ENCODE measurements around the gene IL36B.

IL36B gene

DNA sequence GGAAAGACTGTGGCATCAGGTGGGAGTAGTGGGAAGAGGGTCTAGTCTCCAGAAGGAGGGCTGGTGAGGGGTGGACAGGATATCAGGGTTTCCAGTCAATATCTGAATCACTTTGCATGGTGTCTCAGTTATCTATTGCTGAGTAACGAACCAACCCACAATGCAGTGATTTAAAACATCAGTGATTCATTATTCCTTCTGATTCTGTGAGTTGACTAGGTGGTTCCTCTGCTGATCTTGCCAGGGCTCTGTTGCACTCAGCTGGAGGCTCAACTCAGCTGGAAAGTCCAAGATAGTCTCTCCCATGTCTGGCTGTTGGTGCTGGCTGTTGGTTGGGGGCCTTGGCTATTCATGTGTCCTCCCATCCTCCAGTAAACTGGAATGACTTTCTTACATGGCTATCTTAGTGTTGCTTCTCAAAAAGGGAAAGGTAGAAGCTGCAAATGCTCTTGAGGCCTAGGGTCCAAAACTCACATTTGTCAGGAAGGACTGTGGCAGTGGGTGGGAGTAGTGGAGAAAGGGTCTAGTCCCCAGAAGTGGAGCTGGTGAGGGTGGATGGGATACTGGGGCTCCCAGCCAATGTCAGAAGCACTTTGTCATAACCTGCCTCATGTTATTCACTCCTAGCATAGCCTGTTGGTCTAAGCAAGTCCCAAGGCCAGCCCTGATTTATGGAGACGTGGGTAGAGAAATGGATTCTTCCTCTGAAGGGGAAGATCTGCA, 29.0 kb upstream of the IL36B start:
- Mint-ChIP-seq H3K9me3 (no peaks in the 10 kb centered on the region), H3K27ac (no peak overlapping the region), H3K4me1 (peaks cover 6% of the 10 kb centered on the region), H3K27me3 (peaks cover 35% of the 10 kb centered on the region), H3K4me3 (no peak overlapping the region), H3K36me3 (no peaks in the 10 kb centered on the region)
- ATAC-seq: no peak

DNA sequence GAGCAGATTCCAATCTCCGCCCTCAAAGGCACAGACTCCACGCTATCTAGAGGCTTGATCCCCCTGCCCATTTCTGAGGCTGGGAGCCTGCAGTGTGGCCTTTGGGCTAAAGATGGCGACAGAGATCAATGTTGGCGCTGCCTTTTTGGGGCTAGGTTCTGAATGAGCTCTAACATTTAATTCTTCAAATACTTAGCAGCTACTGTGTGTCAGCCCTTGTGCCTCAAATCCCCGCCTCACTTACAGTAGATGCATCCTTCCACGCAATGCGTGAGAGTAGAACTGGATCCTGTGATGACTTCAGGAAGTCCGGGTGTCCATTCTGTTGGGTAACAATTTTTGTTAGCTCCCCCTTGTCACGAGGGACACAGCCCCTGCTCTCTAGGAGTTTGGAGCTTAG, 27.5 kb upstream of the IL36B start:
- H3K4me3 Mint-ChIP-seq: no peak overlapping the region
- H3K27ac Mint-ChIP-seq: no peak overlapping the region
- H3K9me3 Mint-ChIP-seq: no peaks in the 10 kb centered on the region
- H3K27me3 Mint-ChIP-seq: peaks cover 33% of the 10 kb centered on the region
- no peaks in the 10 kb centered on the region for H3K36me3 Mint-ChIP-seq
- peaks cover 6% of the 10 kb centered on the region for H3K4me1 Mint-ChIP-seq
- ATAC-seq: peak; percentile 61

DNA sequence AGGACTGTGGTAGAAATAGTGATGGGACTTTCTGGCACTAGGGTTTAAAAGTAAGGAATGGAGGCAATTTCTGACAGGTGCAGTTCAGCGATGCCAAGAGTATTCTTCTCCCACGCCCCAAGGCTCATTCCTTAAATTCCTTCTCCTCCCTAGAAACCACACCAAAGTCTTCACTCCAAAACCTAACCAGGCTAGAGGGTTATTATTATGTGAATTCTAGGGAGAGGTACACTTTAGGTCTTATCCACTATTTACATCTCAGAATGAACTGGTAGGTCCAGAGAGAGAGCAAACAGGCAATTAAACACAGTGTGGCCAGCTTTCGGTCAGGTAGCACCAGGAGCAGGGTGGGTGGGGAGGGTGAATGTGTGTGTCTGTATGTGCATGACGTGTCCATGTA, 26.5 kb upstream of the IL36B start:
- ATAC-seq: no peak
- Mint-ChIP-seq H3K27me3 (peaks cover 38% of the 10 kb centered on the region), H3K4me1 (peaks cover 6% of the 10 kb centered on the region), H3K9me3 (no peaks in the 10 kb centered on the region), H3K36me3 (no peaks in the 10 kb centered on the region), H3K27ac (no peak overlapping the region), H3K4me3 (no peak overlapping the region)

DNA sequence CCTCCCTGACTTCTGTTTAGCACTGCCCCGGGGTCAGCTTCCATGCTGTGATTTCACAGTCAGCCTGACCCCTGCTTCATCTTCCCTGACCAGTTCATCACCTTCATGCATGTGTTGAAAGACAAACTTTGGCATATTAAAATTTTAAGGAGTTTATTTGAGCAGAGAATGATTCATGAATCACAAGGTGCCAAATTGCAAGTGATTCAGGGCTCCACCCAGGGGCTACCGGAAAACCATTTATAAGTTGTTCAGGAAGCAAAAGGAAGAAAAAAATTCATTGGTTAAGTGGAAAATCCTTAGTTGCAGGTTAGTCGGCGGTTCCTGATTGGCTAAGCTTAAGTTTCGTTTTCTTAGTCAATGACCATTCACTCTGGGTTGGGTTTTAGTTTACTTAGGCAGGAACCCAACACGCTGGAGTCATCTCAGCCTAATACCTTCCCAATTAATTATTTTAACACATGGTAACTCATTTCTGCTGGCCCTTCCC, 25.7 kb upstream of the IL36B start:
- Mint-ChIP-seq H3K4me3 (no peak overlapping the region), H3K27me3 (peaks cover 40% of the 10 kb centered on the region), H3K36me3 (no peaks in the 10 kb centered on the region), H3K9me3 (no peaks in the 10 kb centered on the region), H3K4me1 (peaks cover 4% of the 10 kb centered on the region), H3K27ac (no peak overlapping the region)
- no peak for ATAC-seq

DNA sequence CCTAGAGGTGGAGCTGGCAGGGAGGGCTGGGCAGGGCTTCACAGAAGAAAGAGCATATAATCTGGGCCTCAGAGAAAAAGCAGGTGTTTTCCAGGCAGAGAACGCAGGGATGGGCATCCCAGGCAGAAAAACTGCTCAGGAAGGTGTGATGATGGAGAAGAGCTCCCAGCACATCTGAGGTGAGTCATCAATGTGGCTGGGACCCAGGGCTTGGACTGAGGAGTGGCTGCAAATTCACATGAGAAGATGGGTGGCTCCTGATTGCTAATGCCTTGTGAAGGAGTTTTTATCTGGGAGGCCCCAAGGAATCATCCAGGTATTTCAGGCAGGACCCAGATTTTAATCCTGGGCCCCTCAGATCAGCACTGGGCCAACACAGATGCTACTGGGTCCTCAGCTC, 25.3 kb upstream of the IL36B start:
- Mint-ChIP-seq H3K27ac (no peak overlapping the region), H3K27me3 (peaks cover 40% of the 10 kb centered on the region), H3K4me3 (no peak overlapping the region), H3K36me3 (no peaks in the 10 kb centered on the region), H3K4me1 (no peaks in the 10 kb centered on the region), H3K9me3 (no peaks in the 10 kb centered on the region)
- no peak for ATAC-seq

DNA sequence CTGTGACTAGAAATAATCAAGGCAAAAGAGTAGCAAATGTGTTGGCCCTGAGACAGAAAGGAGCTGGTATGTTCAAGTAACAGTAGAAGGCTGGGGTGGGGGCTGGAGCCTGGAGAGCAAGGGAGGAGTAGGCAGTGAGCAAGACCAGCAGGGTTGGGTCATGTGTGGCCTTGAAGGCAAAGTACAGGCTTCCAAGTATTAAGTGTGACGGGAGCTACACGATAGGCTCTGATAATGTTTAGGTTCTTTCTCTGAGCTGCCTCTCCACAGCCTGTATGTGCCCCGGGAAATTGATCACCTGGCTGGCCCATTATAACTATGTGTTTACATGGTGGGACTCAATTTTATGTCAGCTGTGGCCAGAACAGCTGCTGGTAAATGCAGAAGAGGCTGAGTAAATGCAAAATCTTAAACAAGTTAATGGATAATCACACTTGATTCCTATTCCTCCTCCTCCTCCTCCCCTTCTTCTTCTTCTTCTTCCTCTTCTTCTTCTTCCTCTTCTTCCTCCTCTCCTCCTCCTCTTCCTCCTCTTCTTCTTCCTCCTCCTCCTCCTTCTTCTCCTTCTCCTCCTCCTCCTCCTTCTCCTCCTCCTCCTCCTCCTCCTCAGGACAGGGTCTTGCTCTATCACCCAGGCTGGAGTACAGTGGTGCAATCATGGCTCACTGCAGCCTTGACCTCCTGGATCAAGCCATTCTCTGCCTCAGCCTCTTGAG, 24.4 kb upstream of the IL36B start:
- ATAC-seq: no peak
- peaks cover 40% of the 10 kb centered on the region for H3K27me3 Mint-ChIP-seq
- H3K9me3 Mint-ChIP-seq: no peaks in the 10 kb centered on the region
- no peaks in the 10 kb centered on the region for H3K36me3 Mint-ChIP-seq
- no peak overlapping the region for H3K27ac Mint-ChIP-seq
- no peaks in the 10 kb centered on the region for H3K4me1 Mint-ChIP-seq
- H3K4me3 Mint-ChIP-seq: no peak overlapping the region

DNA sequence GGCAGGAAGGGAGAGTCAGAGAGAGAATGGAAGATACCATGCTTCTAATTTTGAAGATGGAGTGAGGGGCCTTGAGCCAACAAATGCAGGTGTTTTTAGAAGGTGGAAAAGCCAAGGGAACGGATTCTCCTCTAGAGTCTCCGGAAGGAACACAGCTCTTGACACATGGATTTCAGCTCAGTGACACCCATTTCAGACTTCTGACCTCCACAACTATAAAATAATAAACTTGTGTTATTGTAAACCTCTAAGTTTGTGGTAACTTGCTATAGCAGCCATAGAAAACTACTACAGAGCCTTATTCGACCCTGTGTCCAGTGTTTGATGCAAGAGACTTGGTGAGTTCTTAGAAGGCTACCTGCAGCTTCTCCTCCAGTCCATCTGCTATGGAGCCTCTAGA, 22.9 kb upstream of the IL36B start:
- Mint-ChIP-seq H3K9me3 (no peaks in the 10 kb centered on the region), H3K27me3 (peaks cover 32% of the 10 kb centered on the region), H3K4me3 (no peak overlapping the region), H3K4me1 (no peaks in the 10 kb centered on the region), H3K27ac (no peak overlapping the region), H3K36me3 (no peaks in the 10 kb centered on the region)
- ATAC-seq: no peak

DNA sequence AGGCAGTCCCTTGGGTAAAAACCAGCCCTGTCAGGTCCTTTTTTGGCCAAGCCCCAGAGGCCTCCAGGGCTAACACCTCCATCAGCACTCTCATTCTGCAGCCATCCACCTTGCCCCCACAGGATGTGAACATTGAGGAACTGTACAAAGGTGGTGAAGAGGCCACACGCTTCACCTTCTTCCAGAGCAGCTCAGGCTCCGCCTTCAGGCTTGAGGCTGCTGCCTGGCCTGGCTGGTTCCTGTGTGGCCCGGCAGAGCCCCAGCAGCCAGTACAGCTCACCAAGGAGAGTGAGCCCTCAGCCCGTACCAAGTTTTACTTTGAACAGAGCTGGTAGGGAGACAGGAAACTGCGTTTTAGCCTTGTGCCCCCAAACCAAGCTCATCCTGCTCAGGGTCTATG, 22.4 kb upstream of the IL36B start:
- no peak overlapping the region for H3K27ac Mint-ChIP-seq
- H3K4me3 Mint-ChIP-seq: no peak overlapping the region
- peaks cover 33% of the 10 kb centered on the region for H3K27me3 Mint-ChIP-seq
- no peaks in the 10 kb centered on the region for H3K9me3 Mint-ChIP-seq
- H3K4me1 Mint-ChIP-seq: no peaks in the 10 kb centered on the region
- no peak for ATAC-seq
- H3K36me3 Mint-ChIP-seq: no peaks in the 10 kb centered on the region

DNA sequence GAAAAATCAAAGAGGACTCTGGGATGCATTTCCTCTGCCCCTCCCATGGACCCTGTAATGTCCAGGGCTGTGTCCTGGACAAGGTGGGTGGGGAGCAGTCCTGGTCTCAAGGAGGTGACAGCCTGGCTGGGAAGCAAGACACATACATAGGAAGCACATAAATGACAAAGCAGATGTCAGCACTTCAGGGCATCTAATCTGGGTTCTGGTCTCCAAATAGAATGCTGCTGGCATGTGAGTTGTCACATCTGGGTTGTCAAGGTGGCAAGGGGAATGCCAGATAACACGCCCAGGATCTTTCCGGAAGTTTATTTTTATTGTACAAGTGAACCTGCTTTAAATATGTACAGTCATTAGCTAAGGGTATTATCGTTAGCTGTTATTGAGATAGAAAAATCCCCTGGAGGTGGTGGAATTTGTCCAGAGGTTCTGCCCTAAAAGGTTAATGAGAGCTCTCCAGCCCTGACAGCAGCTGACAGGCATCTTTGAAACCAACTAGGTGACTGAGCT, 20.7 kb upstream of the IL36B start:
- no peaks in the 10 kb centered on the region for H3K9me3 Mint-ChIP-seq
- ATAC-seq: no peak
- no peak overlapping the region for H3K4me3 Mint-ChIP-seq
- H3K36me3 Mint-ChIP-seq: no peaks in the 10 kb centered on the region
- H3K27me3 Mint-ChIP-seq: peaks cover 45% of the 10 kb centered on the region
- H3K4me1 Mint-ChIP-seq: no peaks in the 10 kb centered on the region
- no peak overlapping the region for H3K27ac Mint-ChIP-seq

DNA sequence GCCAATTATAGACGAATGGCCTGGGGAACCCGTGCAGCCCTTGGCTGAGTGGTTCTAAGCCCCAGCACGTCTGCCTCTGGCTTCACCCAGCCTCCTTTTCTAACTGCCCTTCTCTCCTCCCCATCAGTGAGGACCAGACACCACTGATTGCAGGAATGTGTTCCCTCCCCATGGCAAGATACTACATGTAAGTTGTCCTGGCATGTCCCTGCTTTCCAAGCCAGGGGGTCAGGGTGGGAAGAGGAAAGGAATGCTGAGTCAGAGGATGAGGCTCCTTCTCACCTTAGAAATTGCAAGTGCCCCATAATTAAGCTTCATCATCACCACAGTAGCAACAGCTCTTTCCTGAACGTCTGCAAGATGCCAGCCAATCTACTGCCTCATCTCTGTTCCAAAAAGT, 19.9 kb upstream of the IL36B start:
- no peak for ATAC-seq
- Mint-ChIP-seq H3K27me3 (peaks cover 49% of the 10 kb centered on the region), H3K4me1 (no peaks in the 10 kb centered on the region), H3K9me3 (no peaks in the 10 kb centered on the region), H3K27ac (no peak overlapping the region), H3K36me3 (no peaks in the 10 kb centered on the region), H3K4me3 (no peak overlapping the region)

DNA sequence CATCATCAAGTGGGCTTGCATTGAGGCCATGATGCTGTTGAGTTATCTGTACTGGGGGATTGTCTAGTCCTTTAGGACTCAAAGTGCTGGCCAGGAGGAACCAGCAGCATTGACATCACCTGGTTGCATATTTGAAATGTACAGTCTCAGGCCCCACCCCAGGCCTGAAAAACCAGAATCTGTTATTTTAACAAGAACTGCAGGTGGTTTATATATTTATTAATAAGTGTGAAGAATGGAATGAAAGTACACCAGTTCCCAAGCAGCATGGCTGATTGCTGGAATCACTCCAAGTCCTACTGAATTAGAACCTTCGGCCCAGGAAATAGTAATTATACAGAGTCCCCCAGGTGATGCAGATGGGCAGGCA, 17.9 kb upstream of the IL36B start:
- H3K27ac Mint-ChIP-seq: no peak overlapping the region
- no peaks in the 10 kb centered on the region for H3K36me3 Mint-ChIP-seq
- H3K27me3 Mint-ChIP-seq: peaks cover 48% of the 10 kb centered on the region
- H3K4me3 Mint-ChIP-seq: no peak overlapping the region
- ATAC-seq: no peak
- H3K4me1 Mint-ChIP-seq: no peaks in the 10 kb centered on the region
- no peaks in the 10 kb centered on the region for H3K9me3 Mint-ChIP-seq

DNA sequence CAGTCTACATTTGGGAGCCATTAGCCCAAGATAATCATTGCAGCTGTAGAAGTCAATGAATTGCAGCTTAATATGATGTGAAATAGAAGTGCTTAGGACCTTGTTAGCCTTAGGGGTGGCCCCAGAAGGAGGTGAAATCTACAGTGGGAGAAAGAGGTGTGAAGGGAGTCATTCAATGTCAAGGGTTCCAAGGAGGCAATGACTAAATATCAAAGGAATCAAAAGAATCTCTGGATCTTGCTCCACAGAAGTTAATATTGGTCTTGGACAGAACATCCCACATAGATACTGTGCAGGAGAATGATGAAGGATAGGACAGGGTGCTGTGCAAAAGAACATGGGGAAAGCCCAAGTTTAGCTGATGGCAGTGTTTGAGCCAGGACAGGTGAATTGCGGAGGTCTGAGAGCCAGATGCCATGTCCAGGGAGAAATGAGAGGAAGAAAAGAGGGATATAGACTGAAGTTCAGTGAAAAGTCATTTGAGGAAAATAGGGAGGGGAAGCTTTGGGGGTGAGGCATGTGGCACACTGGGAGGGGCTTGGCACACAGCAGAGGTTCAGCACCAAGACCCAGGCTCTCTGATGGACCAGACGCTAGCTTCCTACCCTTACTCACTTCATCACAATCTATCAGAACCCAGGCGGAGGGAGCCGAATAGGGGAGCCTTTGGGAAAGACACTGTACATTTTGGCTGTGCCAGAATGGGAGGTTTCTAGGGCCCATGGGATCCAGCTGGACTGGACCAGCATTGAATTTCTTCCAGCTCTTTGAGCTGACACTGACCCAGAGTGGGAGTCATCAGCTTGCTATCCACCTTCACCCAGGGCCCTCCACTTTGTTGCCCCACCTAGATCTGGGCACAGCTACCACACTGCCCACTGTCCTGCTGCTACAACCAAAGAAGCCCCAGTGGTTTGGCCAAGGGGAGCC, 17.3 kb upstream of the IL36B start:
- Mint-ChIP-seq H3K27me3 (peaks cover 49% of the 10 kb centered on the region), H3K9me3 (peaks cover 2% of the 10 kb centered on the region), H3K36me3 (no peaks in the 10 kb centered on the region), H3K4me1 (no peaks in the 10 kb centered on the region), H3K27ac (no peak overlapping the region), H3K4me3 (no peak overlapping the region)
- ATAC-seq: no peak

DNA sequence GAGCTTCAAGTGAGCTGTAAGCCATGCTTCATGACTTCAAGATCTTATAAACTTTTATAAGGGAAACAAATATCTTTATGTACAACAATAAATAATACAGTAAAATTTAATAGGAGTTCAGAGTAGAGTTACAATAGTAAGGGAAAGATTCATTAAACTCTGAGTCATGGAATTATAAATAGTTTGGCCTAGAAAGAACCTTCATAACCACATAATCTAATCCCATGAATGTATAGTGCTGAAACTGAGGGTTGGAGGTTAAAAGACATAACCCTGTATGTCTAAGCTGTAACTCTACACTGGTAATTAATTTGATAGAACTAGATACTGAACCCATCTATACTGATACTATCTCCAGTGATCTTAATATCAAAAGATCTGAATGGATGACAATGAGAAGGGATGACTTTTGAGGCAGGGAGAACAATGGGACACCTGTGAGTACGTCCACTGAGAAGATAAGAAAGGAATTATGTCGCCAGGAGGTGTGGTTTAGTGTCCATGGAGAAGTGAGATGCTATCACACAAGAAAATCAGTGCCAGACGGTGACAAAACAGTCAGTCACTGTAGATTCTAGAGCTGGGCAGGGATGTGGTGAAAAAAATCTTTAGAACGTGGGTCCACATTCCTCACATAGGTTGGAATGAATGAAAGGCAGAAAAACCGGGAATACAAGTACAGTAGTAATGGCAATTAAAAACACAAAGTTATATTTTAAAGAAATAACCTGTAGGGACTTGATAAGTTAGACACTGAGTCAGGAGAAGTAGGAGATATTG, 16.2 kb upstream of the IL36B start:
- no peaks in the 10 kb centered on the region for H3K36me3 Mint-ChIP-seq
- H3K27me3 Mint-ChIP-seq: peaks cover 39% of the 10 kb centered on the region
- H3K4me1 Mint-ChIP-seq: no peaks in the 10 kb centered on the region
- peaks cover 2% of the 10 kb centered on the region for H3K9me3 Mint-ChIP-seq
- H3K27ac Mint-ChIP-seq: no peak overlapping the region
- no peak for ATAC-seq
- H3K4me3 Mint-ChIP-seq: no peak overlapping the region

DNA sequence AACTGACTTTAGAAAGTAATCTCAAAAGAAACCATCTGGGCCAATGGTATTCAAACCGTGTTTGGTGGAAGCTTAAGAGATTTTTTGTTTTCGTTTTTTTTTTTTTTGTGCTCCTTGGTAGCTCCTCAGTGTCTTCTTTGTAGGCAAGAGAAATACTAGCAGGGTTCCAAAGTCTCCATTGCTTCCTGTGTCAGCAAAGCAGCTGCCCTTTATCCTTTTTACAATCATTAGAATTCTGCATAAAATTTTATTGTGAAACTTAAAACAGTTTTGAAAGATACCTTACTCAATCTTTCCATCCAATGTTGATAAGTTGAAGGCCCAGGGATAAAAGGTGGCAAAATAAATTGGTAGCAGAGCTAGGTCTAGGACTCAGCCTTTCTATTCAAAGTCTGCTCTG, 15.6 kb upstream of the IL36B start:
- H3K27ac Mint-ChIP-seq: no peak overlapping the region
- no peak overlapping the region for H3K4me3 Mint-ChIP-seq
- ATAC-seq: no peak
- H3K9me3 Mint-ChIP-seq: peaks cover 2% of the 10 kb centered on the region
- H3K27me3 Mint-ChIP-seq: peaks cover 39% of the 10 kb centered on the region
- no peaks in the 10 kb centered on the region for H3K4me1 Mint-ChIP-seq
- H3K36me3 Mint-ChIP-seq: no peaks in the 10 kb centered on the region

DNA sequence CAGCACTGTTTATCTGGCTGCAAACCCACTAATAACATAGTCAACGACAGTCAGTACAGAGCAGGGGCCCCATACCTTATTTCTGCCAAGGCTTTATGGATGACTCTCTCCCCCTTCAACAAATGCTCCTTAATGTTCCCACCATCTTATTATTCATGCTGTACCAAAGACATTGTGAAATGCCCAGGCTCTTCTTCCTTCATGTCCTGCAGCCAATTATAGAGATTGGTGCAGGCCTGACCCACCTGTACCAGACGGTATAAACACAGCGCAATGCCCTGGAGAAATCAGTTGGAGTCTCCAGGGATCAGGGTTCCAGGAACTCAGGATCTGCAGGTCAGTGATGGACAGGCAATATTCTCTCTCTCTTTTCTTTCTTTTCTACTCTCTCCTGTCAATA, 15.0 kb upstream of the IL36B start, which contains the start of gene IL1F10:
Gene IL1F10, plus strand, starts transcription at position 290 of the 400 bp plus-strand sequence. CDS start 4,769 bp downstream, outside the sequence.
- Mint-ChIP-seq H3K27me3 (peaks cover 39% of the 10 kb centered on the region), H3K4me3 (no peak within 1 kb of the TSS), H3K9me3 (peaks cover 2% of the 10 kb centered on the region), H3K36me3 (no peaks in the 10 kb centered on the region), H3K27ac (no peak within 1 kb of the TSS), H3K4me1 (no peaks in the 10 kb centered on the region)
- ATAC-seq: no peak
